T-cell (primary cell): ENCODE measurements around the gene DDX10. TPM values are rescaled to one million over a fixed set of nuclear protein-coding genes. Genes with fewer than 3 reads are reported as not detected.
"Not testable (repeated sequence)": the region's sequence is repeated elsewhere in the genome, so short reads cannot be mapped to it uniquely, and the experiment has no call there.

Experiments
- ATAC-seq, 4 experiments: fragments of 200-7000 bp in 3 of 4; fragments of 150-1000 bp in 1 of 4; cut with Tn5 transposase; replicated peaks in 1 of 4; 1 replicate in 3 of 4; 2 replicates in 1 of 4; pipeline ENCODE4 v1.10.0; 2021; ENCODE audit warnings: moderate library complexity in 3 of 4, mild to moderate bottlenecking in 2 of 4, moderate number of reproducible peaks in 1 of 4
- CTCF ChIA-PET, 2 donors: fragments of 300-600 bp; sonication (Branson Sonifier 250); formaldehyde crosslinking; loops; one replicate each; lab custom pipeline; 2022; ENCODE audit warnings: antibody characterized with exemption in 2 of 2; lab: Charles Lee
- POLR2A ChIA-PET, 2 donors: fragments of 300-600 bp; sonication (Branson Sonifier 250); formaldehyde crosslinking; loops; one replicate each; lab custom pipeline; 2022; ENCODE audit warnings: antibody characterized with exemption in 2 of 2; lab: Charles Lee
- DNase-seq, 35 experiments: peaks; one replicate each; pipeline versions ENCODE4 v3.0.0 to v3.0.0-alpha.2; 2013 to 2023
- H3K27ac ChIP-seq: one replicate; pipeline ENCODE4 v1.5.1; 2013; ENCODE audit warnings: low read length
- H3K27me3 ChIP-seq, 2 experiments: replicated peaks in 1 of 2; 1 replicate in 1 of 2; 2 replicates in 1 of 2; pipeline versions ENCODE4 v1.6.1 to v1.7.0; 2013; ENCODE audit warnings: low read length in 1 of 2, mixed read lengths in 1 of 2; ENCODE audit not compliant: control insufficient read depth in 2 of 2, insufficient read depth in 2 of 2; ENCODE audit errors: extremely low read depth in 1 of 2
- H3K36me3 ChIP-seq, 2 donors: 1 replicate in 1 of 2; 2 replicates in 1 of 2; pipeline versions ENCODE4 v1.6.1 to v1.7.0; 2013; ENCODE audit warnings: low read length in 1 of 2; ENCODE audit not compliant: control insufficient read depth in 2 of 2, insufficient read depth in 1 of 2; ENCODE audit errors: extremely low read depth in 1 of 2
- H3K4me1 ChIP-seq, 2 experiments: 1 replicate in 1 of 2; 2 replicates in 1 of 2; pipeline versions ENCODE4 v1.6.1 to v1.7.0; 2013; ENCODE audit warnings: low read length in 2 of 2, mixed read lengths in 1 of 2; ENCODE audit not compliant: insufficient read depth in 2 of 2, control insufficient read depth in 1 of 2; ENCODE audit errors: extremely low read depth in 1 of 2
- H3K4me3 ChIP-seq, 2 donors: 1 replicate in 1 of 2; 2 replicates in 1 of 2; pipeline versions ENCODE4 v1.5.1 to v1.7.0; 2013; ENCODE audit warnings: mild to moderate bottlenecking in 2 of 2, low read length in 1 of 2, moderate library complexity in 1 of 2; ENCODE audit not compliant: control insufficient read depth in 1 of 2; ENCODE audit errors: extremely low read depth in 1 of 2
- H3K9me3 ChIP-seq: 2 replicates; pipeline ENCODE4 v1.7.0; 2013
- H3K27ac Mint-ChIP-seq, 2 donors: one replicate each; pipeline ENCODE4 v1.8.0; 2020 to 2021; ENCODE audit warnings: mild to moderate bottlenecking in 2 of 2, mixed read lengths in 2 of 2
- H3K27me3 Mint-ChIP-seq, 2 donors: one replicate each; pipeline ENCODE4 v1.8.0; 2021 to 2022; ENCODE audit warnings: mixed read lengths in 2 of 2
- H3K36me3 Mint-ChIP-seq: one replicate; pipeline ENCODE4 v1.8.0; 2021; ENCODE audit warnings: mixed read lengths
- H3K4me1 Mint-ChIP-seq, 3 donors: one replicate each; pipeline ENCODE4 v1.8.0; 2020 to 2022; ENCODE audit warnings: mixed read lengths in 3 of 3, mild to moderate bottlenecking in 1 of 3
- H3K4me3 Mint-ChIP-seq, 3 donors: one replicate each; pipeline ENCODE4 v1.8.0; 2020 to 2022; ENCODE audit warnings: mild to moderate bottlenecking in 3 of 3, mixed read lengths in 3 of 3, moderate library complexity in 3 of 3
- H3K9me3 Mint-ChIP-seq, 3 donors: one replicate each; pipeline ENCODE4 v1.8.0; 2020 to 2022; ENCODE audit warnings: mixed read lengths in 3 of 3
- WGBS: methylation state at CpG from one replicate; pipeline ENCODE4 v1.1.5; 2013; ENCODE audit warnings: missing lambda C conversion rate; ENCODE audit not compliant: insufficient coverage; 5-methylcytosine and 5-hydroxymethylcytosine counted together
- total RNA-seq, 35 experiments: library from RNA in 6 of 35; stranded (reverse) in 6 of 35; fragments of 120-200 nt in 1 of 35; gene quantifications; one replicate each; pipeline versions ENCODE4 v1.2.1 to v1.2.4 and lab custom pipeline; 2013 to 2026

The DDX10 gene
- total RNA-seq, 5 donors from 2014 or later (not counting 1 experiment from before 2014, with no cell fraction given), result 23.5 to 30.0 (median 27.0) TPM

- peak; percentile 81 to 87 (median 82) for ATAC-seq
- Histone ChIP-seq H3K4me3 (no peak overlapping the region), H3K27me3 (peaks cover 0 to 4% of the 10 kb centered on the region in 2 experiments), H3K27ac (no peak overlapping the region), H3K36me3 (no peaks in the 10 kb centered on the region), H3K4me1 (no peaks in the 10 kb centered on the region), H3K9me3 (no peaks in the 10 kb centered on the region)
- 63% methylated on average over 5 of the region's 9 CpGs for WGBS
- Mint-ChIP-seq H3K27me3 (no peaks in the 10 kb centered on the region), H3K36me3 (no peaks in the 10 kb centered on the region), H3K4me1 (no peaks in the 10 kb centered on the region), H3K27ac (no peak overlapping the region), H3K4me3 (no peak overlapping the region), H3K9me3 (no peaks in the 10 kb centered on the region)
- ChIA-PET CTCF (interaction anchor here (0.6 to 3.4 kb wide), 4 partner anchors 16 to 530 kb away, joined by 3 to 21 read pairs (median 3); partner anchors contain the start of gene DDX10 (in 1 of the 2)), POLR2A (no interaction called here)
- peak; percentile 15 to 79 (median 52) for DNase-seq
Measured at GRCh38 chr11:108647701-108648527, 17.0 kb upstream of the DDX10 start.

GRCh38 chr11:108648528-108648885 lies 16.4 kb upstream of the DDX10 start:
- Mint-ChIP-seq H3K36me3 (no peaks in the 10 kb centered on the region), H3K27ac (no peak overlapping the region), H3K4me1 (no peaks in the 10 kb centered on the region), H3K9me3 (no peaks in the 10 kb centered on the region), H3K27me3 (no peaks in the 10 kb centered on the region), H3K4me3 (no peak overlapping the region)
- no peaks in the 10 kb centered on the region for H3K36me3 ChIP-seq
- H3K4me3 ChIP-seq, result no peak overlapping the region
- DNase-seq (no peak), ATAC-seq (no peak)
- no peaks in the 10 kb centered on the region for H3K4me1 ChIP-seq
- ChIA-PET CTCF (interaction anchor here in 1 of 2 donors (0.9 to 3.4 kb wide), 2 partner anchors 16 to 230 kb away, joined by 3 to 21 read pairs; partner anchors contain the start of gene DDX10), POLR2A (no interaction called here)
- H3K27me3 ChIP-seq, result peaks cover 0 to 4% of the 10 kb centered on the region in 2 experiments
- WGBS, result no CpG with 5 or more reads among the region's 2 CpGs
- H3K9me3 ChIP-seq, result no peaks in the 10 kb centered on the region
- H3K27ac ChIP-seq, result no peak overlapping the region

DNA sequence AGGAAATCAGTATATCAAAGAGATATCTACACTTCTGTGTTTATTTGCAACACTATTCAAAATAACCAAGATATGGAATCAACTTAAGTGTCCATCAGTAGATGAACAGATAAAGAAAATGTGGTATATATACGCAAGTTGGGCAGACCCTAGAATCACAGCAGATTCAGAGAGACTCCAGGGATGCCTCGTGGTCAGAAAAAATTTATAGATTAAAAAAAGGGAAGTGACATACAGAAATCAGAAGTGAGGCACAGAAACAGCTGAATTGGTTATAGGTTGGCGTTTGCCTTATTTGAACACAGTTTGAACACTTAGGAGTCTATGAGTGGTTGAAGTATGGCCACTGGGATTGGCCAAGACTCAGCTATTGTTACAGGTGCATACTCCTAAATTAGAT lies 10.8 kb upstream of the DDX10 start:
- 62% methylated on average over 3 of the region's 3 CpGs for whole genome bisulfite sequencing
- not testable (repeated sequence) for H3K4me1 ChIP-seq, DNase-seq, H3K36me3 Mint-ChIP-seq, ATAC-seq, H3K4me3 ChIP-seq, H3K9me3 ChIP-seq, H3K9me3 Mint-ChIP-seq, H3K27me3 ChIP-seq, H3K27ac ChIP-seq, H3K27me3 Mint-ChIP-seq, H3K4me3 Mint-ChIP-seq, H3K4me1 Mint-ChIP-seq, H3K27ac Mint-ChIP-seq, H3K36me3 ChIP-seq
- ChIA-PET POLR2A (interaction anchor here in 1 of 2 donors (0.6 kb wide), 1 partner anchor 1105 kb away, joined by 3 read pairs; no protein-coding TSS in a partner anchor), CTCF (interaction anchor here in 1 of 2 donors (0.7 to 1.6 kb wide), 4 partner anchors 9 to 659 kb away, joined by 3 to 5 read pairs (median 4); no protein-coding TSS in a partner anchor)

GRCh38 chr11:108654994-108655631 lies 9.8 kb upstream of the DDX10 start:
- peak in 7 of 35 experiments; percentile 5 to 45 (median 9) for DNase-seq
- Histone ChIP-seq H3K27me3 (no peaks in the 10 kb centered on the region), H3K27ac (no peak overlapping the region), H3K4me1 (no peaks in the 10 kb centered on the region), H3K9me3 (no peaks in the 10 kb centered on the region), H3K4me3 (no peak overlapping the region), H3K36me3 (no peaks in the 10 kb centered on the region)
- H3K27me3 Mint-ChIP-seq, result no peaks in the 10 kb centered on the region
- H3K9me3 Mint-ChIP-seq, result no peaks in the 10 kb centered on the region
- CTCF ChIA-PET, result interaction anchor here in 1 of 2 donors (1.0 kb wide), 2 partner anchors 10 to 11 kb away, joined by 4 read pairs; partner anchors contain the start of gene DDX10
- H3K36me3 Mint-ChIP-seq, result no peaks in the 10 kb centered on the region
- no peak for ATAC-seq
- 27% methylated on average over 2 of the region's 5 CpGs for WGBS
- POLR2A ChIA-PET, result no interaction called here
- H3K27ac Mint-ChIP-seq, result no peak overlapping the region
- no peak overlapping the region for H3K4me3 Mint-ChIP-seq
- H3K4me1 Mint-ChIP-seq, result no peaks in the 10 kb centered on the region

DNA sequence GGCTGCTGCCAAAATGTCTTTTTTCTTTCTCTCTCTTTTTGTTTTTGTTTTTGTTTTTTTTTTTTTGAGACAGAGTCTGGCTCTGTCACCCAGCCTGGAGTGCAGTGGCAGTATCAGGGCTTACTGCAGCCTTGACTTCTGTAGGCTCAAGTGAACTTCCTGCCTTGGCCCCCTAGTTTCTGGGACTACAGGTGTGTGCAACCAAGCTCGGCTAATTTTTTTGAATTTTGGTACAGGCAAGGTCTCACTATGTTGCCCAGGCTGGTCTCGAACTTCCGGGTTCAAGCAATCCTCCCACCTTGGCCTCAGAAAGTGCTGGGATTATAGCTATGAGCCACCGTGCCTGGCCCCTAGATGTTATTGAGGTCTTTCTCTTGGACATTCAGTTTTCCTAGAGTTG lies 2.2 kb upstream of the DDX10 start:
- Histone ChIP-seq H3K9me3 (no peaks in the 10 kb centered on the region), H3K27me3 (no peaks in the 10 kb centered on the region), H3K4me1 (peaks cover 14 to 23% of the 10 kb centered on the region in 2 experiments), H3K4me3 (no peak overlapping the region), H3K36me3 (peaks cover 0 to 5% of the 10 kb centered on the region in 2 donors), H3K27ac (no peak overlapping the region)
- H3K36me3 Mint-ChIP-seq, result peaks cover under 1% of the 10 kb centered on the region
- H3K9me3 Mint-ChIP-seq, result no peaks in the 10 kb centered on the region
- CTCF ChIA-PET, result interaction anchor here (0.6 to 3.8 kb wide), 4 partner anchors 9 to 654 kb away, joined by 3 to 21 read pairs (median 6); partner anchors contain the start of gene CUL5 (in 1 of the 2)
- 96% methylated on average over 3 of the region's 4 CpGs for WGBS
- ATAC-seq (no peak), DNase-seq (no peak)
- H3K4me3 Mint-ChIP-seq, result no peak overlapping the region
- POLR2A ChIA-PET, result no interaction called here
- no peaks in the 10 kb centered on the region for H3K27me3 Mint-ChIP-seq
- H3K4me1 Mint-ChIP-seq, result peaks cover 30 to 32% (median 32%) of the 10 kb centered on the region in 3 donors
- H3K27ac Mint-ChIP-seq, result no peak overlapping the region

DNA sequence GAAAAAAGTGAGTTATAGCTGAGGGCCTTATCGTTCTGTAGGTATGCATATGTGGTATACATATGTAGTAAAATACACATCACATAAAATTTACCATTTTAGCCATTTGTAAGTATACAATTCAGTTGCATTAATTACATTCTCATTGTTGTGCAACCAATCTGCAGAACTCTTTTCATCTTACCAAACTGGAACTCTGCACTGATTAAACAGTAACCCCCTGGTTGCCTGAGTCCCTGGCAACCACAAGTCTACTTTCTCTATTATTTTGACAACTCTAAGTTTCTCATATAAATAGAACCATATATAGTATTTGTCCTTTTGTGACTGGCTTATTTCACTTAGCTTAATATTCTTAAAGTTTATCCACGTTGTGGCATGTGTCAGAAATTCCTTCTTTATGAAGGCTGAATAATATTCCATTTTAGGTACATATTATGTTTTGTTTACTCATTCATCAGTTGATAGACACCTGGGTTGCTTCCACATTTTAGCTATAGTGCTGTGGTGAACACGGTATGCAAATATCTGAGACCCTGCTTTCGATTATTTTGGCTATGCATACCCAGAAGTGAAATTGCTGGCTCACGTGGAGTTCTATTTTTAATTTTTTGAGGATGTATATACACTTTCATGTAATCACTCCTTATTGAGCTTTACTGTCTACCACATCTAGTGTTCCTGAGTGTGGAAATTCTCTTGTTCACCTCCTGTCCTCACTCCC lies 1.6 kb upstream of the DDX10 start:
- H3K4me1 Mint-ChIP-seq, result peaks cover 35 to 38% (median 36%) of the 10 kb centered on the region in 3 donors
- no peak overlapping the region for H3K4me3 ChIP-seq
- ChIA-PET POLR2A (no interaction called here), CTCF (interaction anchor here (0.6 to 3.8 kb wide), 4 partner anchors 10 to 1313 kb away, joined by 4 to 21 read pairs (median 6); partner anchors contain the start of gene CUL5 (in 1 of the 2))
- peaks cover 3% of the 10 kb centered on the region for H3K36me3 Mint-ChIP-seq
- no peaks in the 10 kb centered on the region for H3K27me3 ChIP-seq
- ATAC-seq (no peak), DNase-seq (no peak)
- H3K9me3 Mint-ChIP-seq, result no peaks in the 10 kb centered on the region
- WGBS, result 100% methylated on average over 1 of the region's 5 CpGs
- H3K36me3 ChIP-seq, result peaks cover 0 to 5% of the 10 kb centered on the region in 2 donors
- H3K27ac Mint-ChIP-seq, result no peak overlapping the region
- H3K27me3 Mint-ChIP-seq, result no peaks in the 10 kb centered on the region
- no peak overlapping the region for H3K27ac ChIP-seq
- H3K4me3 Mint-ChIP-seq, result peak overlapping the region in 1 of 3 donors; percentile 21
- H3K4me1 ChIP-seq, result peaks cover 15 to 23% of the 10 kb centered on the region in 2 experiments
- no peaks in the 10 kb centered on the region for H3K9me3 ChIP-seq
